H1 (cell line): ENCODE data around the gene GPR17. TPM values are rescaled to one million over a fixed set of nuclear protein-coding genes. Genes with fewer than 3 reads are reported as not detected.

Source experiments
- CTCF ChIA-PET: fragments of 300-600 bp; sonication (Branson Sonifier 250); formaldehyde crosslinking; loops from one replicate; lab custom pipeline; 2021; ENCODE audit not compliant: partially characterized antibody; lab: Charles Lee
- POLR2A ChIA-PET: fragments of 300-600 bp; sonication (Branson Sonifier 250); formaldehyde crosslinking; loops from one replicate; lab custom pipeline; 2021; ENCODE audit warnings: inconsistent platforms; ENCODE audit not compliant: partially characterized antibody; lab: Charles Lee
- DNase-seq, 2 experiments: peaks; one replicate each; pipeline versions ENCODE4 v3.0.0 to v3.0.0-alpha.2; 2010 to 2022; ENCODE audit warnings: low spot score in 2 of 2, low read depth in 1 of 2, mixed read lengths in 1 of 2
- FAIRE-seq: peaks from 2 replicates; lab custom pipeline; 2011; peaks lifted over from hg19 to GRCh38; lab: Jason Lieb, UNC
- H2AFZ ChIP-seq: 2 replicates; pipeline ENCODE4 v1.8.1; 2012; ENCODE audit warnings: low read length, inconsistent platforms
- H2AK5ac ChIP-seq: 2 replicates; pipeline ENCODE4 v1.6.1; 2013; ENCODE audit warnings: low read depth, low read length
- H2BK120ac ChIP-seq: replicated peaks from 2 replicates; pipeline ENCODE3; 2013; ENCODE audit warnings: low read depth, low read length, inconsistent platforms
- H2BK12ac ChIP-seq: 2 replicates; pipeline ENCODE4 v1.6.1; 2013; ENCODE audit warnings: low read depth, low read length
- H2BK15ac ChIP-seq: 2 replicates; pipeline ENCODE4 v1.6.1; 2013; ENCODE audit warnings: low read length
- H2BK20ac ChIP-seq: 2 replicates; pipeline ENCODE4 v1.6.1; 2013; ENCODE audit warnings: low read length
- H2BK5ac ChIP-seq: 2 replicates; pipeline ENCODE4 v1.6.1; 2013; ENCODE audit warnings: low read depth, low read length
- H3K14ac ChIP-seq: 2 replicates; pipeline ENCODE4 v1.6.1; 2013; ENCODE audit warnings: inconsistent platforms; ENCODE audit not compliant: insufficient read length
- H3K18ac ChIP-seq: 2 replicates; pipeline ENCODE4 v1.6.1; 2013; ENCODE audit warnings: low read length; ENCODE audit errors: extremely low read depth
- H3K23ac ChIP-seq: 2 replicates; pipeline ENCODE4 v1.6.1; 2013; ENCODE audit warnings: inconsistent platforms; ENCODE audit not compliant: insufficient read length
- H3K23me2 ChIP-seq: 2 replicates; pipeline ENCODE4 v1.6.1; 2013; ENCODE audit warnings: low read depth, low read length
- H3K27ac ChIP-seq: 2 replicates; pipeline ENCODE4 v1.6.1; 2011; ENCODE audit warnings: low read depth, low read length, inconsistent platforms
- H3K27me3 ChIP-seq, 4 experiments: replicated peaks in 1 of 4; 1 replicate in 1 of 4; 2 replicates in 3 of 4; pipeline versions ENCODE4 v1.6.1 to v1.8.1; 2011 to 2013; ENCODE audit warnings: low read length in 3 of 4, mild to moderate bottlenecking in 3 of 4, inconsistent platforms in 2 of 4, mixed read lengths in 2 of 4, moderate library complexity in 1 of 4; ENCODE audit not compliant: control insufficient read depth in 3 of 4, insufficient read depth in 3 of 4; ENCODE audit errors: extremely low read depth in 1 of 4
- H3K36me3 ChIP-seq, 4 experiments: 2 replicates each; pipeline versions ENCODE4 v1.6.1 to v1.8.1; 2011 to 2013; ENCODE audit warnings: mild to moderate bottlenecking in 4 of 4, low read length in 3 of 4, moderate library complexity in 2 of 4, control low read depth in 1 of 4, inconsistent platforms in 1 of 4; ENCODE audit not compliant: insufficient read depth in 4 of 4, control insufficient read depth in 2 of 4
- H3K4ac ChIP-seq: replicated peaks from 2 replicates; pipeline ENCODE3; 2013; ENCODE audit warnings: low read length, low read depth, mixed read lengths, inconsistent platforms; ENCODE audit not compliant: insufficient read length
- H3K4me1 ChIP-seq, 4 experiments: replicated peaks in 1 of 4; 1 replicate in 1 of 4; 2 replicates in 3 of 4; pipeline versions ENCODE4 v1.6.1 to v1.8.1; 2011 to 2013; ENCODE audit warnings: low read length in 3 of 4, inconsistent platforms in 2 of 4, mixed read lengths in 1 of 4; ENCODE audit not compliant: insufficient read depth in 4 of 4, control insufficient read depth in 3 of 4
- H3K4me2 ChIP-seq, 2 experiments: 2 replicates each; pipeline versions ENCODE4 v1.6.1 to v1.8.1; 2011 to 2013; ENCODE audit warnings: low read depth in 2 of 2, low read length in 2 of 2, control low read depth in 1 of 2, inconsistent platforms in 1 of 2, mild to moderate bottlenecking in 1 of 2; ENCODE audit not compliant: insufficient read depth in 1 of 2
- H3K4me3 ChIP-seq, 4 experiments: fragments of 200-600, 300-600 bp in 1 of 4; sonication (generic), shearing (Covaris generic), sonication (Bioruptor Twin) in 1 of 4; 2 replicates each; pipeline versions ENCODE4 v1.5.1 to v1.8.1; 2011 to 2016; ENCODE audit warnings: low read length in 4 of 4, low read depth in 3 of 4, control low read depth in 2 of 4, inconsistent platforms in 2 of 4, mild to moderate bottlenecking in 2 of 4, mixed read lengths in 1 of 4, moderate library complexity in 1 of 4; ENCODE audit not compliant: insufficient read depth in 2 of 4; ENCODE audit errors: extremely low read depth in 1 of 4
- H3K56ac ChIP-seq: replicated peaks from 2 replicates; pipeline ENCODE3; 2013; ENCODE audit warnings: low read depth, mild to moderate bottlenecking, mixed read lengths, low read length, inconsistent platforms; ENCODE audit not compliant: insufficient read length
- H3K79me1 ChIP-seq: 2 replicates; pipeline ENCODE4 v1.6.1; 2013; ENCODE audit warnings: low read depth, low read length, control low read depth
- H3K79me2 ChIP-seq, 2 experiments: 2 replicates each; pipeline versions ENCODE4 v1.6.1 to v1.8.1; 2012 to 2013; ENCODE audit warnings: low read length in 2 of 2, mild to moderate bottlenecking in 2 of 2, inconsistent platforms in 1 of 2; ENCODE audit not compliant: insufficient read depth in 2 of 2, control insufficient read depth in 1 of 2
- H3K9ac ChIP-seq, 4 experiments: replicated peaks in 1 of 4; 1 replicate in 1 of 4; 2 replicates in 3 of 4; pipeline versions ENCODE4 v1.6.1 to v1.8.1; 2011 to 2013; ENCODE audit warnings: low read depth in 3 of 4, low read length in 3 of 4, control low read depth in 2 of 4, mild to moderate bottlenecking in 2 of 4, moderate library complexity in 2 of 4, inconsistent platforms in 1 of 4; ENCODE audit errors: extremely low read depth in 1 of 4
- H3K9me3 ChIP-seq, 2 experiments: 2 replicates each; pipeline versions ENCODE4 v1.6.1 to v1.8.1; 2012 to 2013; ENCODE audit warnings: mild to moderate bottlenecking in 2 of 2, moderate library complexity in 2 of 2, control low read depth in 1 of 2, inconsistent platforms in 1 of 2, low read depth in 1 of 2, low read length in 1 of 2, mixed read lengths in 1 of 2; ENCODE audit not compliant: insufficient read depth in 2 of 2
- H4K20me1 ChIP-seq, 2 experiments: replicated peaks in 1 of 2; 2 replicates each; pipeline versions ENCODE3 to v1.8.1; 2011 to 2013; ENCODE audit warnings: inconsistent platforms in 2 of 2, low read length in 2 of 2, mild to moderate bottlenecking in 1 of 2; ENCODE audit not compliant: insufficient read depth in 2 of 2, control insufficient read depth in 1 of 2
- H4K5ac ChIP-seq: 2 replicates; pipeline ENCODE4 v1.6.1; 2013; ENCODE audit warnings: low read length, low read depth, mixed read lengths, inconsistent platforms; ENCODE audit not compliant: insufficient read length
- H4K8ac ChIP-seq: 2 replicates; pipeline ENCODE4 v1.8.0; 2013; ENCODE audit warnings: mild to moderate bottlenecking, moderate library complexity, low read length, inconsistent platforms; ENCODE audit not compliant: insufficient read depth; ENCODE audit errors: extremely low read depth
- H4K91ac ChIP-seq: replicated peaks from 2 replicates; pipeline ENCODE3; 2013; ENCODE audit warnings: low read length, mixed read lengths, inconsistent platforms; ENCODE audit not compliant: insufficient read length
- BACH1 ChIP-seq: IDR thresholded peaks from 2 replicates; pipeline ENCODE4 v1.6.1; 2012; ENCODE audit warnings: low read length, improper control_type of control experiment
- EGR1 ChIP-seq: IDR thresholded peaks from 2 replicates; pipeline ENCODE4 v1.6.1; 2011; ENCODE audit warnings: low read depth, low read length, borderline replicate concordance
- FOSL1 ChIP-seq: IDR thresholded peaks from 2 replicates; pipeline ENCODE4 v1.6.1; 2011; ENCODE audit warnings: mild to moderate bottlenecking, low read depth, low read length, moderate library complexity; ENCODE audit not compliant: insufficient read depth
- HDAC6 ChIP-seq: IDR thresholded peaks from one replicate; pipeline ENCODE4 v1.7.1; 2012; ENCODE audit warnings: low read depth, mild to moderate bottlenecking, inconsistent platforms, low read length, moderate library complexity
- NANOG ChIP-seq: IDR thresholded peaks from 2 replicates; pipeline ENCODE4 v1.6.1; 2011; ENCODE audit warnings: low read length, low read depth, mild to moderate bottlenecking, inconsistent platforms; ENCODE audit not compliant: insufficient read depth, poor library complexity, severe bottlenecking
- PHF8 ChIP-seq: fragments of 200-600 bp; sonication (generic); conservative IDR thresholded peaks from 2 replicates; pipeline ENCODE4 v1.7.1; 2012; ENCODE audit warnings: low read depth, mild to moderate bottlenecking, inconsistent platforms, low read length, moderate library complexity
- RFX5 ChIP-seq: IDR thresholded peaks from 2 replicates; pipeline ENCODE4 v1.6.1; 2011; ENCODE audit warnings: low read depth, low read length, improper control_type of control experiment, borderline replicate concordance
- SAP30 ChIP-seq: fragments of 300-600 bp; sonication (generic); IDR thresholded peaks from 2 replicates; pipeline ENCODE4 v1.7.1; 2012; ENCODE audit warnings: low read length, moderate library complexity, mild to moderate bottlenecking, inconsistent platforms; ENCODE audit not compliant: insufficient read depth, insufficient replicate concordance
- SIRT6 ChIP-seq: IDR thresholded peaks from one replicate; pipeline ENCODE4 v1.7.1; 2012; ENCODE audit warnings: low read length, inconsistent platforms
- TCF12 ChIP-seq: IDR thresholded peaks from 2 replicates; pipeline ENCODE4 v1.6.1; 2011; ENCODE audit warnings: low read depth, mild to moderate bottlenecking, low read length
- WGBS, 2 experiments: shearing (Covaris generic) in 1 of 2; methylation state at CpG; one replicate each; pipeline versions ENCODE4 v1.1.6 to v1.1.7; 2013 to 2015; ENCODE audit warnings: low lambda C conversion rate in 2 of 2, mixed read lengths in 2 of 2, inconsistent platforms in 1 of 2, low coverage in 1 of 2, missing lambda C conversion rate in 1 of 2; ENCODE audit not compliant: insufficient replicate concordance in 2 of 2, insufficient coverage in 1 of 2, insufficient read length in 1 of 2; ENCODE audit errors: extremely low coverage in 1 of 2, missing lambda C conversion rate in 1 of 2; 5-methylcytosine and 5-hydroxymethylcytosine counted together
- polyA plus RNA-seq, 7 experiments: library from polyadenylated mRNA; depleted of rRNA in 3 of 7; stranded (reverse) in 5 of 7; unstranded in 2 of 7; fragments of >200 nt in 5 of 7; fragments of 200-250 nt in 2 of 7; gene quantifications; 1 replicate in 5 of 7; 2 replicates in 1 of 7; 4 replicates in 1 of 7; pipeline versions ENCODE4 v1.2.1 to v1.2.3, GENCODE V29; 2011 to 2013; ENCODE audit warnings: missing spikeins in 2 of 7, mixed read lengths in 2 of 7
- total RNA-seq: library from RNA; stranded (reverse); fragmentation: NEBNext Ultra II Directional; extraction: Animal tissue kit (Norgen Biotek cat#: 25700); gene quantifications from 2 replicates; pipeline ENCODE4 v1.2.1, GENCODE V29; 2021
- TF ChIP-seq, protein P1 (sequence below): IDR thresholded peaks from 2 replicates; pipeline ENCODE4 v1.6.1; 2012; ENCODE audit warnings: inconsistent platforms
- TF ChIP-seq, protein P2 (sequence below): IDR thresholded peaks from 2 replicates; pipeline ENCODE4 v1.6.1; 2012; ENCODE audit warnings: low read length, inconsistent platforms

Gene GPR17
- total and polyA plus RNA-seq, 2 of the 8 experiments (the other 6 are each of a cell fraction or from before 2014, with no cell fraction given), result 0.03 TPM; not detected in 1

DNA sequence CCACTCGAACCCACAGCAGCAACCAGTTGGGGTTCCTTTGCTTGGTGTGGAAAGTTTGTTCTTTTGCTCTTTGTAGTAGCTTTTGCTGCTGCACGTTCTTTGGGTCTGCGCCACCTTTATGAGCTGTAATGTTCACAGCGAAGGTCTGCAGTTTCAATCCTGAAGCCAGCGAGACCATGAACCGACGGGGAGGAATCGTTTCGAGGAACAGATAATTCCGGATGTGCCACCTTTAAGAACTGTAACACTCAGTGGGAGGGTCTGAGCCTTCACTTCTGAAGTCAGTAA lies 14.3 kb downstream of the GPR17 start:
- Histone ChIP-seq H3K18ac (no peak overlapping the region), H3K4me3 (no peak overlapping the region), H3K36me3 (no peaks in the 10 kb centered on the region), H4K91ac (no peak overlapping the region), H3K79me2 (no peaks in the 10 kb centered on the region), H3K79me1 (no peaks in the 10 kb centered on the region), H2BK20ac (no peak overlapping the region), H2BK5ac (no peak overlapping the region), H4K20me1 (peaks cover 0 to 1% of the 10 kb centered on the region in 2 experiments), H3K4me2 (no peak overlapping the region), H3K23ac (no peak overlapping the region), H2BK12ac (no peak overlapping the region), H3K56ac (no peak overlapping the region), H3K9ac (no peak overlapping the region), H3K23me2 (peaks cover 3% of the 10 kb centered on the region; the same call in 1 of the 2 replicates), H2AFZ (no peak overlapping the region), H2BK120ac (no peak overlapping the region), H4K8ac (no peak overlapping the region), H3K9me3 (no peaks in the 10 kb centered on the region), H2BK15ac (no peak overlapping the region), H2AK5ac (no peak overlapping the region), H3K14ac (no peak overlapping the region), H3K4me1 (peaks cover 0 to 3% (median 0%) of the 10 kb centered on the region in 4 experiments; a peak in 5 of 7 replicates), H3K27ac (no peak overlapping the region), H4K5ac (no peak overlapping the region), H3K4ac (no peak overlapping the region), H3K27me3 (peaks cover 9 to 25% (median 19%) of the 10 kb centered on the region in 4 experiments)
- DNase-seq, result no peak
- ChIA-PET CTCF (interaction anchor here (1.2 to 4.1 kb wide), 3 partner anchors 14 to 69 kb away, joined by 3 to 15 read pairs (median 4); no protein-coding TSS in a partner anchor), POLR2A (no interaction called here)
- FAIRE-seq, result no peak
- WGBS, 2 experiments, result 94% methylated on average over 10 of the region's 10 CpGs; no CpG with 5 or more reads in 1 of the 2 experiments
- TF ChIP-seq SIRT6 (no peak), RFX5 (no peak), TCF12 (no peak), BACH1 (no peak), NANOG (no peak), HDAC6 (no peak), EGR1 (no peak), FOSL1 (no peak), SAP30 (no peak), PHF8 (no peak)
- TF ChIP-seq, protein P1, sequence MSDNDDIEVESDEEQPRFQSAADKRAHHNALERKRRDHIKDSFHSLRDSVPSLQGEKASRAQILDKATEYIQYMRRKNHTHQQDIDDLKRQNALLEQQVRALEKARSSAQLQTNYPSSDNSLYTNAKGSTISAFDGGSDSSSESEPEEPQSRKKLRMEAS, result no peak
- TF ChIP-seq, protein P2, sequence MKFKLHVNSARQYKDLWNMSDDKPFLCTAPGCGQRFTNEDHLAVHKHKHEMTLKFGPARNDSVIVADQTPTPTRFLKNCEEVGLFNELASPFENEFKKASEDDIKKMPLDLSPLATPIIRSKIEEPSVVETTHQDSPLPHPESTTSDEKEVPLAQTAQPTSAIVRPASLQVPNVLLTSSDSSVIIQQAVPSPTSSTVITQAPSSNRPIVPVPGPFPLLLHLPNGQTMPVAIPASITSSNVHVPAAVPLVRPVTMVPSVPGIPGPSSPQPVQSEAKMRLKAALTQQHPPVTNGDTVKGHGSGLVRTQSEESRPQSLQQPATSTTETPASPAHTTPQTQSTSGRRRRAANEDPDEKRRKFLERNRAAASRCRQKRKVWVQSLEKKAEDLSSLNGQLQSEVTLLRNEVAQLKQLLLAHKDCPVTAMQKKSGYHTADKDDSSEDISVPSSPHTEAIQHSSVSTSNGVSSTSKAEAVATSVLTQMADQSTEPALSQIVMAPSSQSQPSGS, result no peak
